GM21447 (cell line): Measurements from ENCODE around the gene MIDN.
"Not testable (repeated sequence)": the region's sequence is repeated elsewhere in the genome, so short reads cannot be mapped to it uniquely, and the experiment has no call there.

Experiments
- ATAC-seq: cut with Tn5 transposase; IDR thresholded peaks from one replicate; pipeline ENCODE4 v1.9.1; 2021; ENCODE audit not compliant: unreplicated experiment

Gene MIDN

DNA sequence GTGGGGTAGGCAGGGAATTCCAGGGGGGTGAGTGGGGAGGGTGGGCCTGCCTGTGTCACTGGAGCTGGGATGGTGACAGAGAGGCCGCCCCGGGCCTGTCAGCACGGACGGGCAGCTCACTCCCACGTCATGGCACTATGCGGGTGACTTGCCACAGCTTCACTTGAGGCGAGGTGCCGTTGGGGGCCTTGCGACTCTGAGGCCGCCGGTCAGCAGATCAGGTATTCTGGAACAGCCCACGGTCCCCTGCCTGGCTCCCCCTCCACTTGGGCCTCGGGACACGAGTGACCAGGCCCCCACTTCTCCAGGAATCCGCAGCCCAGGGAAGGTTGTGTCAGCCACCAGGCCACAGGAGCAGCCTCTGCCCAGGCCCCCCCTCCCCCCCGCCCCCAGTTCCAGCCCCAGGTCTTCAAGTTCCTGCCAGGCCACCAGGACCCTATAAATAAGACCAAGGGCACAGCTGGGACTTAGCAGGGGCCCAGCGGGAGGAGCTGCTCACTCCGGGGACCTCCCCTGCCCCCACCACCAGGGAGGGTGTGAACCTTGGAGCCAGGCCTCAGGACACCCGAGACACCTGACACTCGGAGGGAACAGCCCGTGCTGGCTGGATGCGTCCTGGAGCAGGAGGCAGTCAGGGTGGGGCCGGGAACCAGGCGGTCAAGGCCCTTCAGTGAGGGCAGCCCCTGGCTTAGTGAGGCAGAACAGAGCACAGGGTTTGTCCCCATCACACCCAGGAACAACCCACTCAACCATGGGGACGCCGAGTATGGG is 2.7 kb upstream of the MIDN start:
- no peak for ATAC-seq

DNA sequence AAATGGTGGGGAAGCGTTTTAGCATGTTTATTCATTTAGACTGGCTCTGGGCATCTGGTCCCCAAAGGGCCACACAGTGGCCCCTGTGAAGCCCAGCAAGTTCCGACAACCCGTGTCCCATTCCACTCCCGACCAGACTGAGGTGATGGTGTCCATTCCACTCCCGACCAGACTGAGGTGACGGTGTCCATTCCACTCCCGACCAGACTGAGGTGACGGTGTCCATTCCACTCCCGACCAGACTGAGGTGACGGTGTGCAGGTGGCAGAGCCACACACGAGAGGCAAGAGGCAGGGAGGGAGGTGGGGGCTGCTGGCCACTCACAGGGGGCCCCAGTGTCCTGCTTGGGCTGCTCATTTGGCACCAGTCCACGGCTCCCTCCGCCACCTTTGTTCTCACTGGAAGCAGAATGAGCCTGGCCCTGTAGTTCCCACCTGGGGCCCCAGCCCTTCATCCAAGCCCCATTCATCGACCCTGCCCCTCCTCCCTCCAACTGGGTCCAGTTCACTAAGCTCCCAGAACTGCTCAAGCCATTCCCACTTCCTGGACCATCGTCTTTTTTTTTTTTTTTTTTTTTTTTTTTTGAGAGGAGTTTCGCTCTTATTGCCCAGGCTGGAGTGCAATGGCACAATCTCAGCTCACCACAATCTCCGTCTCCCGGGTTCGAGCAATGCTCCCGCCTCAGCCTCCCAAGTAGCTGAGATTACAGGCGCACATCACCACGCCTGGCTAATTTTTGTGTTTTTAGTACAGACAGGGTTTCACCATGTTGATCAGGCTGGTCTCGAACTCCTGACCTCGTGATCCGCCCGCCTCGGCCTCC is 1.9 kb upstream of the MIDN start:
- ATAC-seq = not testable (repeated sequence)

DNA sequence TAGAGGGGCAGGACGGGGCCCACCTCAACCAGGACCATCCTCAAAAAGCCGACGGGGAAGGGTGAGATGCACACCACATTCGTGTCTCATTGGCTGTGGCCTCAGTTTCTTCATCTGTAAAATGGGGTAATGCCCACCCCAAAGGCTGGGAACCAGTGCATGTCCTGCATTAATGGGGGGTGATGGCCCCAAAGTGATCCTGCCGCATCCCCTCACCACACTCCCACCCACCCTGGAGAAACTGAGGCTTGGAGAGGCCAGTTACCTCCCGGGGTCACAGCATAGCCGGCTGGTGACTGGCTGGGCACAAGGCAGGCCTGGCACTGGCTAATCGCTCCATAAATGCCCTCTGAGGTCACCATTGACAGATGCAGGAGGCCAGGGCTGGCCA is 640 bp upstream of the MIDN start:
- no peak for ATAC-seq

DNA sequence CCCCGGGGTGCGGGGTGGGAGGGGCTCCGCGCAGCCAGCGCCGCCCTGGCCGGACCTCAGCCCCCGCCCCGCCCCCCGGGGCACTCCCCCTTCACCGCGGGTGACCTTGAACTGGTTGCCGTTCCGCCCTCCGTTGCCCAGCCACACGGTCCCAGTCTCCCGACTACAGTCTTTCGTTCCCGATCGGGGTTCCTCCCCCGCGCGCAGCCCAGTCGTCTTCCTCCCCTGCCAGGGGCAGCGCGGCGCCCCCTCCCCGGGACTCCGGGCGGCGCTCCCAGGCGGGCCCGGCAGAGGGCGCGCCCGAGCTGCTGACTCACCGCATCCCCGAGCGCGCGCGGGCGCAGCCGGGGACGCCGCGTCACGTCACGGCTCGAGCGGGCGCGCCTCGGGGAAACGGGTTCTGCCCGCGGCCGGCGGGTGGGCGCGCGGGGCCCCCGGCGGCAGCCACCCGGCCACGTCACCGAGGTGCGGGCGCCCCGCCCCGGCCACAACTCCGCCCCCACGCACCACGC is 459 bp downstream of the MIDN start:
- ATAC-seq = peak; percentile 15

DNA sequence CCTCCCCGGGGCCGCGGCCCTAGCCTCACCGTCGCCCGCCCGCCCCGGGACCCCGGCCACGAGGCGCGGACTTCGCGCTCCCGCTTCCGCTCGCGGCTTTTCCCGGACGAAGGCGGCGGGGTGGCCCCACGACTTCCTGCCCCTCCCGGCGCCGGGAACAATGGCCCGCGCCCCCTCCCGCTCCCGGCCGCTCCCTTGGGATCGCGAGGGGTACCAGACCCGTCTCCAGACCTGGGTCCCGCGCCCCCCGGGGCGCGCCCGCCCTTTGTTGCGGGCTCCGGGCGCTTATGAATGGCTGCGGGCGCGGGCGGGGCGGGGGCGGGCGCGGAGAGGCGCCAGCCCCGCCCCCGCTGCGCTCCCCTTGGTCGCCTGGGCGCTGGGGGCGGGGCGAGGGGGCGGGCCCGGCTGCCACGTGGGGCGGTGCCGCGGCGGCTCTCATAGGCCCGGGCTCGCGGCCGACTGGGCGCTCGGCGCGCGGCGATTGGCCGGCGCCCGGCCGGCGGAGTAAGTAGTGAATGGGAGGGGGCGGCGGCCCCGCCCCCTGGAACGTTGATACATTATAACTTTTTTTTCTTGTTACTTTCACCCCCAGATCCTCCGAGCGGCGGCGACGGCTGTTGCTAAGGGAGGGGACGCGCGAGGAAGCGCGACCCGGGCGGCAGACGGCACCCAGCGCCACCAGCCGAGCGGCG is 1.1 kb downstream of the MIDN start:
- peak; percentile 38 for ATAC-seq

GRCh38 chr19:1249990-1250436 is 1.6 kb downstream of the MIDN start:
- ATAC-seq = no peak

DNA sequence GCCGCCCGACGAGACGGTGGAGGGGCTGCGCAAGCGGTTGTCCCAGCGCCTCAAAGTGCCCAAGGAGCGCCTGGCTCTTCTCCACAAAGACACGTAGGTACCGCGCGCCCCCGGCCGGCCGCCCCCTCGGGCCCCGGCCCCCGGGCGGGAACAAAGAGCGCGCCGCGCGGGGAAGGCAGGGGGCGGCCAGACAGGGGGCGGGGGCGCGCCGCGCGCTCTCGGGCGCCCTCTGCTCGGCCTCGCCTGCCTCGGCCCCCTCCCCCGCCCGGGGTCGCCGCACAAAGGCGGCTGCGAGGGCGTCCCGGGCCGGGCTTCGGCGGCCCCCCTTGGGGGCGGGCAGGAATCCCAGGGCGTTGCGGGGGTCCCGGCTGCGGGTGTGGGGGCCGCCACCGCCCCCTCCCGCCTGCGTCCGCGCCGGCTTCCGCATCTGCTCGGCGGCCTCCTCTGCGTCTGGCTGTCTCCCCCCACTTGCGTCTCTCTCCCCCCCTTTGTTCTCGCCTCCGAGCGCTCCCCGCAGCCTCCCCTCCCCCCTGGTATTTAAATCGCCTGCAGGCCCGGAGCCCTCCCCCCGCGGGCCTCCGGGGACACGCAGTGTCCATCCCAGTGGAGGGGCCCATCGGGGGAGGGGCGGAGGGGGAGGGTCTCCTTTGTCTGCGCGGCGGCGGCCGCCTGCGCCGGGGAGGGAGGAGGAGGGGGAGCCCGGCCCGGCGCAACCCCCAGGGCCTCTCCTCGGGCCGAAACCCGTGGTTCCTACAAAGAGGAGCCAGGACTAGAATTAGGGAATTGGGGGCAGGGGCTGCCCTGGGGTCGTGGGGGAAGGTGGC is 2.3 kb downstream of the MIDN start:
- ATAC-seq = no peak

GRCh38 chr19:1251330-1252220 is 3.2 kb downstream of the MIDN start:
- ATAC-seq = no peak

DNA sequence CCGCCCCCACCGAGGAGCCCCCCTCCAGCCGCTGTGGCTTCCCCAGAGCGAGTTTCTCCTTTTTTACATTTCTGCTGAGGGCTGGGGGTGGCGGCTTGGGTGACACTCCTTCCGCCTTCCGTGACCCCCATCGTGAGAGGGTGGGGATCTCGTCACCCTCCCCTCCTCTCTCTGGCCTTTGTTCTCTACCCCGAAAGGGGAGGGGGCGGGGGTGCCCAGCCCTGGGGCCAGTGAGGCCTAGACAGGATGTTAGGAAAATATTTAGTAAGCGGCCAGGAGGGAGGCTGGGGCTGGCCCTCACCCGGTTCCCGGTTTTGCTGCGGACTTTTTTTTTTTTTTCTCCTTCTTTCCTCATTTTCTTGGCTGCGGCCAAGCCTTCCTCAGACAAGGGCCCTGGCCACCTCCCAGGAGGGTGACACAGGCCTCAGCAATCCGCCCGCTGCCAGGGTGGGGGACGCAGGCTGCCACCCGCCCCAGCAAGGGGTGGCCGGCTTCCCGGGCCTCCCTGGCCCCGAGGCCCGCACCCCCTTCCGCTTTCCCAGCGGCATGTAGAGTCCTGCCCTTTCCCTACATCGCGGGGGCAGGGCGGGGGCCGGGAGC is 3.9 kb downstream of the MIDN start:
- ATAC-seq = no peak

DNA sequence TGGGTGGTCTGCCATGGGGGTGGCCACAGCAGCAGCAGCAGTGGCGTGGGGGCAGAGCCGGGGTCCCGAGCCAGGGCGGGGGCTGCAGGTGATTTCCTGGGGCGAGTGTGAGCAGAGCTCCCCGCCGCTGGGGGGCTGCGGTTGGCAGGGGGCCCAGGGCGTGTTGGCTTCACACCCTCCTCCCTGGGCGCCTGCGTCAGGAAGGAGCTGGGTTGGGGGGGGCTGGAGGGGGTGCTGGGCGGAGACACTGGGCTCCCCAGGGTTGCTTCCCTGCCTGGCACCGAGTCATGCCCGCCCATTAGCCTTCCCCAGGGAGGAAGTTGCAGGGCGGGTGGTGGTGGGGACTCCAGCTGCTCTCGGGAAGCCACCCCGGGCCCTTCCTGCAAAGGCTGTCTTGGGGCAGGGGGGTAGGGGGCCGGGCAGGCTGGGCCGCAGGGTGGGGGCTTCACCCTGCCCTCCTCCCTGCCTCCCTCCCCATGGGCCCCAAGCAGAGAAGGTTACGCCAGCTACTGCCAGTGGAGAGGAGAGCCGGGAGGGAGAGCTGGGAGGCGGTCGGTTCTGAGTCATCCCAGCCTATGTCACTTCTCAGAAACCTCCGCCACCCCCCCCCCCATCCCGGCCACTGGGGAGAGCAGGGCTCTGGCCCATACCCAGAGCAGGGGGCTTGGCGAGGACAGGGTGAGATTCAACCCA is 4.6 kb downstream of the MIDN start:
- ATAC-seq = no peak

GRCh38 chr19:1253514-1254080 is 5.2 kb downstream of the MIDN start:
- ATAC-seq = no peak

- ATAC-seq = no peak
Measured at GRCh38 chr19:1254081-1254527, 5.7 kb downstream of the MIDN start.

DNA sequence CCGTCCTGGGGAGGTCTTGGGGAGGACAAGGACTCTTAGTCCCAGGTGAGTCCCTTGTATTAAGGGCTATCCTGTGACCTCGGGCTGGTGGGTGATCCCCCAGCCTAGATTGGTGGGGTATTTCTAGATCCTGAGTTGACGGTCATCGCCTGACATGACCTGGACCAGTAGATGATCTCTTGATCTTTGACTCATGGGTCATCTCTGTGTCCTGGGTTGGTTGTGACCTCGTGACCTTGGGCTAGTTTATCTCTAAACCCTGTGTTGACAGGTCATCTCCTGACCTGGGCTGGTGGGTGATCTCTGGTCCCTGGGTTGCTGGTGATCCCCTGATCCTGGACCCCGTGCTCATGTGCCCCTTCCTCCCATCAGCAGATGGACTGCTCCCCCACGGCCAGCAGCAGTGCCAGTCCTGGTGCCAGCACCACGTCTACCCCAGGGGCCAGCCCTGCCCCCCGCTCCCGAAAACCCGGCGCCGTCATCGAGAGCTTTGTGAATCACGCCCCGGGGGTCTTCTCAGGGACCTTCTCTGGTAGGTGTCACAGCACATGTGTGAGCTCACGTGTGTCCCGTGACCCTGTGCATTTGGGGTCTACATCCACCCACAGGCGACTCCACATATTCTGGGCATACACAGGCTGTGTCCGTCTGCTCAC is 6.3 kb downstream of the MIDN start:
- no peak for ATAC-seq

GRCh38 chr19:1255186-1256161 is 7.1 kb downstream of the MIDN start:
- ATAC-seq = no peak

DNA sequence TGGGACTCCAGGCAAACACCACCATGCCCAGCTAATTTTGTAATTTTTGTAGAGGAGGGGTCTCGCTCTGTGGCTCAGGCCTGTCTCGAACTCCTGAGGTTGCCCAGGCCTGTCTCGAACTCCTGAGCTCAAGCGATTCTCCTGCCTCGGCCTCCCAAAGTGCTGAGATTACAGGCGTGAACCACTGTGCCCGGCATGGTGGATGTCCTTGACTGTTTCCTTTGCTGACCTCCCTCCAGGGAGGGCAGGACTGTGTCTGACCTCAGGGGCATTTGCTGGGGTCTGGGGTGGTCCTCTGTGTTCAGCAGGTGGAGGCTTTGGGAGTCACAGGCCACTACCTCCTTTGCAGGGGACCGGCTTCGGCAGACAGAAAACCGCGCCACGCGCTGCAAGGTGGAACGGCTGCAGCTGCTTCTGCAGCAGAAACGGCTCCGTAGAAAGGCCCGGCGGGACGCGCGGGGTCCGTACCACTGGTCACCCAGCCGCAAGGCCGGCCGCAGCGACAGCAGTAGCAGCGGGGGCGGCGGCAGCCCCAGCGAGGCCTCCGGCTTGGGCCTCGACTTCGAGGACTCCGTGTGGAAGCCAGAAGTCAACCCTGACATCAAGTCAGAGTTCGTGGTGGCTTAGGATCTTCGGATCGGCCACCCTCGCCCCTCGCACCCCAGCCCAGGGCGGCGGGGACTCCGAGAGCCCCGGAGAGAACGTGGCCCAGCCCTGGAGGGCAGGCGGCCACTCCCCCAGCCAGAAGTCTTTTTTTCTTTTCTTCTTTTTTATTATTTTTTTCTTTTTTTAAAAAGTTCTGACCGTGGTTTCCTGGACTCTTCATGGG is 8.5 kb downstream of the MIDN start:
- no peak for ATAC-seq
